HG03575 (cell line): Measurements from ENCODE around the gene POLR1E.

Experiments
- ATAC-seq: cut with Tn5 transposase; IDR thresholded peaks from one replicate; pipeline ENCODE4 v1.9.1; 2021; ENCODE audit not compliant: unreplicated experiment, insufficient number of reproducible peaks, low FRiP score; ENCODE audit errors: extremely low read depth

The POLR1E gene

GRCh38 chr9:37521111-37521510 lies 35.4 kb downstream of the POLR1E start:
- ATAC-seq = no peak

DNA sequence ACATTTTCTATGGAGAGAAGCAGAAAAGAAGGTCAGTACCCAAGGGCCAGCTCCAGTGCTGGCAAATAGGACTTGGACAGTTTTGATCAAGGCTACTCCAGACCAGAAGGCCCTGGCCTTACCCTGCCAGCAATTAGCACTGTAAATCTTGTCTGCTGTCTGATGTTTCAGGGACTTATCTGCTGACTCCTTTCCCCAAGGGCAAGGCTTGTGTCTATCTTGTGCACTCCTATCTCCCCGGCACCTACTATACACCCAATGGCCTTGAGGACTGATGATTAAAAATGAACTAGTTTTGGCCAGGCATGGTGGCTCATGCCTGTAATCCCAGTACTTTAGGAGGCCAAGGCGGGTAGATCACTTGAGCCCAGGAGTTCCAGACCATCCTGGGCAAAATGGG lies 37.2 kb downstream of the POLR1E start:
- no peak for ATAC-seq

GRCh38 chr9:37523916-37524315 lies 38.2 kb downstream of the POLR1E start:
- ATAC-seq = no peak

DNA sequence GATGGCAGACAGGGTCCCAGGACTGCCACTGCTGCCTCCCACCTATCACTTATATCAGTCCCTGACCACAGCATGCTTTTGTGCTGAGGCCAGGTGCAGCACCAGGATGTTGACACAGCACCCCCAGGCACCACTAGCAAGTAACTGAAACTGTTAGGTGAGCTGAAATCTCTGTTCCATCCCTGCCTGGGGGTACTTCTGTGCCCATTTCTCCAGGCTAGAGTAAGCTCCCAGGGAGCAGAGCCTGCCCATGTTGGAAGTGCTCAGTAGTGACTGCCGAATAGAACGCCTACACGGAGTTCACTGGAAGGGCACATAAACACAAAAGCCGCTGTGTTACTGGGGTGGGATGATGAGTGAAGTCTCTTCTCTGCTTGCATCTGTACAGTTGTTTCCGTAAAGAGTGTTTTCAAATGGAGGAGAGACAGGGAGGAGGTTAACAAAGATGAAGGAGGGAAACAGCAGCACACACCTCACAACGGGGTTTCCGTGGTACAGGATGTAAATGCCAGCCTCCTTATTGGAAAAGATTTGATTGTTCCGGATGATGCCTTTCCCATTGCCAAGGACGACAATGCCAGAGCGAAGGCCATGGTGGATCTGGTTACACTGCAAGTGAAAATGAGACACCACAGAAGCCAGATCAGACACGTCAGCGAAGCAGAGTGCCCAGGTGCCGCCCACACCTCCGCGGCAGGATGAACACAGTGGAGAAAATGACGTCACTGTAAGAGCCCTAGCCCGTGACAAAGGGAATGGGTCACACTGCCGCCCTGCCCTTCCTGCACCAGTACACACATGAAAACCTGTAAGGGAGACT lies 43.1 kb downstream of the POLR1E start:
- ATAC-seq = no peak

DNA sequence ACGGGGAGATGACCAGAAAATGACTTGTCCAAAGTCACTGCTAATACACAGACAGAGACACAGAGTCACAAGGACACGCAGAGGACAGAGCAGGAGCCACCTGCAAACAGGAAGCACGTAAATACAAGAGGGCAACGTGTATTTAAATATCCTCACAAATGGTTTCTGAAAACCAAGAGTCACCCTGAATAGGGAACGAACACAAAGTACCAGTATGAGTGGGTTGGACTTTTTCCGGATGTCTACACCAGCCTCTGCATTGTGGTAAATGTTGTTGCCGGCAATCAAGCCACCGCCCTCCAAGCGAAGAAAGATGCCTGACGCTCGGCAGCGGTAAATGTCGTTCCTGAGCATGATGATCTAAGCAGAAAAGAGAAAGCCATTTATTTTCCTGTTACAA lies 46.0 kb downstream of the POLR1E start:
- no peak for ATAC-seq

GRCh38 chr9:37534412-37534811 lies 48.7 kb downstream of the POLR1E start:
- ATAC-seq = no peak

DNA sequence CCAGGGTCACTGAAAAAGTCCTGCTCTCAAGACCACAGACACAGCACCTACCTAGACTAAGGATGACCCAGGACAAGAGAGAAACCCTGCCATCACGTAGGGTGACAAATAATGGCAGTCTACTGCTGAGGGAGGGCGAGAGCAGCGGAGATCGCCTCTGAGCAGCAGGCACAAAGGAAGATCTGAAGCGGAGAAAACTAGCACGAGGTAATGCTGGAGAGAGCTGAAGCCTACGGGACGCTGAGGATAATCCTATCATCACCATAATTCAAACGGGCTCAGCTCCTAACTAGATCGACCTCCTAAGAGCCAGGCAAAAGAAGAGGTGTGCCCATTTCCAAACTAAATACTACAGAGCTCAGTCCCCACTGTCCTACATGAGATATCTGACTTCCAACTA lies 49.2 kb downstream of the POLR1E start:
- ATAC-seq = no peak

GRCh38 chr9:37538099-37538498 lies 52.4 kb downstream of the POLR1E start:
- ATAC-seq = no peak

DNA sequence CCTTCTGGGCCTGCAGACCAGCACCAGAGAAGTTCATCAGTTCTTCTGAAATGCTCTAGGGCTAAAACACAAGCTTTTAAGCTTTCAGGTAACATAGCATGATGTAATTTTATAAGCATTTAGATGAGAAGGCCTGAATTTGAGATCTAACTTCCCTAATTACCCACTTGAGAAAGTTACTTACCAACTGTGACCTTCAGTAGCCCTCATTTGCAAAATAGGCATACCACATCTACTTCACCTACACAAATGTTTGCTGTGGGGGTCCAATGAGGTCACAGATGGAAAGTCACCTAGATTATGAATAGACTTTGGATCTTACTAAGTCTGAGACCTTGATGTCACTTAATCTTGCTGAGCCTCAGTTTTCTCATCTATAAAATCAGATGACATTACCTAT lies 53.9 kb downstream of the POLR1E start:
- no peak for ATAC-seq

DNA sequence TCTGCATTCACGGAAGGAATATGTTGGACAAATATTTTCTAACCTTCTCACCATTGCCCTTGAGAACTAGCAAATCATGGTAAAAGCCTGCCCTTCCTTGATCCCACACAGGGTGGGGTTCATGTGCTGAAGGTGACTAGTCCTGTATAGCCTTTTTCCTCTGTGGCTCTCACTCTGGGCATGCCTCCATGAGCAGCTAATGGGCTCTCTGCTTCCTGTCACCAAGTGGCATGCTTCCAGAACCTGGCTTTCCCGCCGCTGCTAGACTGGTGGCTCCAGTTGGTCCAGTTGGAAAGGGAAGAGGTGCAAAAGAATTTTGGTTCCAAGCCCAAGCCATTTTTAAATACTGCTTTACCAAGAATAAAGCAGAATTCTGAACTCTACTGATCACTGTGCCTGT lies 54.9 kb downstream of the POLR1E start:
- ATAC-seq = no peak

- ATAC-seq = no peak
Observed at GRCh38 chr9:37541465-37541864, 55.7 kb downstream of the POLR1E start.

DNA sequence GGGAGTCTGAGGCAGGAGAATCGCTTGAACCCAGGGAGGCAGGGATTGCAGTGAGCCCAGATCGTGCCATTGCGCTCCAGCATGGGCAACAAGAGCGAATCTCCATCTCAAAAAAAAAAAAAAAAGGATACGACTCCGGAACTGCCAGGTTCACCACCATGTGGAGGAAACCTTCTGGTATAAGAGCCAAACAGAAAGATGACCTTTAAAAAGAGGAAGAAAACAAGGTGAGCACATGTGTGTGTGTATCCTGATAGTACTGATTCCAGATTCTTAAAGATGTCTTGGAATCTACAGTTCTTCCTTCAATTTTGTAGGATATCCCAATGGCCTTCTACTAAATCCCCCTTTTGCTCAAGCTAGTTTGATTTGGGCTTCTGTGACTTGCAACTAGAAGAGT lies 56.7 kb downstream of the POLR1E start:
- ATAC-seq = no peak

- no peak for ATAC-seq
Observed at GRCh38 chr9:37542895-37543294, 57.1 kb downstream of the POLR1E start.

DNA sequence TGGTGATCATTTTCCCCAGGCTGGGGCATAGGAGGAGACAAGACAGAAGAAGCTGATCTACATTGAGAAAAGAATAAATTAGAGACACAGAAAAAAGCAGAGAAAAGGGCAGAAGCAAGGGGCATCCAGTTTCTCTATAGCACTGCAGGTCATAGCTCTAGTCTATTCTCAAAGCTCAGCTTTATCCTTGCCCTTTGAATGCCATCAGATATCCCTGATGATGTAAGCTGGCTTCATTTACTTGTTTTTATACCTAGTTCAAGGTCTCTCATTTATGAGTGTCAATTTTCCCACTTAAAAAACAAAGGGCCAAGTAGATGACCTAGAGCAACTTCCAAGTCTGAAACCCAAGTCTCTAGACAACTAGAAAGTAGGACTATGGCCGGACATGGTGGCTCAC lies 57.7 kb downstream of the POLR1E start:
- ATAC-seq = no peak

DNA sequence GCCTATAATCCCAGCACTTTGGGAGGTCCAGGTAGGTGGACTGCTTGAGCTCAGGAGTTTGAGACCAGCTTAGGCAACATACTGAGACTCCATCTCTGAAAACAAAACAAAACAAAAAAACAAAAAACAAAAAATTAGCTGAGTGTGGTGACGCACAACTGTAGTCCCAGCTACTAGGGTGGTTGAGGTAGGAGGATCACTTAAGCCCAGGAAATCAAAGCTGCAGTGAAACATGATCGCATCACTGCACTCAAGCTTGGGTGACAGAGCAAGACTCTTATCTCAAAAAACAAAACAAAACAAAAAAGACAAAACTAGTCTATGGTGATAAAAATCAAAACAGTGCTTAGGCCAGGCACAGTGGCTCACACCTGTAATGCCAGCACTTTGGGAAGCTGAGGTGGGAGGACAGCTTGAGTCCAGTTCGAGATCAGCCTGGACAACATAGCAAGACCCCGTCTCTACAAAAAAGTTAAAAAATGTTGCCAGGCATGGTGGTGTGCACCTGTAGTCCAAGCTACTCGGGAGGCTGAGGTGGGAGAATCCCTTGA lies 61.7 kb downstream of the POLR1E start:
- ATAC-seq = no peak

- ATAC-seq = no peak
Observed at GRCh38 chr9:37549527-37549926, 63.8 kb downstream of the POLR1E start.

GRCh38 chr9:37550781-37551180 lies 65.0 kb downstream of the POLR1E start:
- no peak for ATAC-seq

- no peak for ATAC-seq
Observed at GRCh38 chr9:37551468-37551867, 65.7 kb downstream of the POLR1E start.

- no peak for ATAC-seq
Observed at GRCh38 chr9:37551888-37552287, 66.1 kb downstream of the POLR1E start.
